NCI-H774 (cell line): ENCODE measurements around the gene ARHGEF19.
"Not testable (repeated sequence)": the region's sequence is repeated elsewhere in the genome, so short reads cannot be mapped to it uniquely, and the experiment has no call there.

ENCODE experiments used
- DNase-seq: peaks from one replicate; lab custom pipeline; 2025; lab: John Stamatoyannopoulos, UW

ARHGEF19 gene

GRCh38 chr1:16212251-16212961, at the start of gene ARHGEF19:
Gene ARHGEF19, minus strand, starts transcription at chr1:16212652. Its CDS starts 3,598 bp downstream, at chr1:16209054.
- DNase-seq, result no peak

- no peak for DNase-seq
Observed at GRCh38 chr1:16262067-16262466, 49.6 kb upstream of the ARHGEF19 start.

GRCh38 chr1:16260814-16261213, 48.4 kb upstream of the ARHGEF19 start:
- DNase-seq, result no peak

GRCh38 chr1:16258591-16259135, 46.2 kb upstream of the ARHGEF19 start:
- no peak for DNase-seq

DNA sequence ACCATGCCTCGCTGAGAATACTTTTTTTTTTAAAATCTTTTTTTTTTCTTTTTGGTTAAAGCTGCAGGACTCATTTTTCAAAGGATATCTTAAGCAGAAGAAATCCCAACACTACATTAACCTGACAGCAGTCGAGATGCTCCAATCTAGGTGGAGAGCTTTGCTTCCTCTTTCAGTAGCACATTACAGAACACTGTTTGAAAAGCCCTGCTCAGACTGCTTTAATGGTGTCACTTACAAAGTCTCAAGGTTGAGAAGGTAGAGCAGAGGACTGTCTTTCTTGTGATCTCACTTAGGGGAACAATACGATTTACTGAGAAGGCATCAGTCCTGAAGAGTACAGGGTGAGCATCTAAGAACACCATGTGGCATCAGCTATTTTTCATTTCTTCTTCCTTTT, 45.5 kb upstream of the ARHGEF19 start:
- DNase-seq, result no peak

DNA sequence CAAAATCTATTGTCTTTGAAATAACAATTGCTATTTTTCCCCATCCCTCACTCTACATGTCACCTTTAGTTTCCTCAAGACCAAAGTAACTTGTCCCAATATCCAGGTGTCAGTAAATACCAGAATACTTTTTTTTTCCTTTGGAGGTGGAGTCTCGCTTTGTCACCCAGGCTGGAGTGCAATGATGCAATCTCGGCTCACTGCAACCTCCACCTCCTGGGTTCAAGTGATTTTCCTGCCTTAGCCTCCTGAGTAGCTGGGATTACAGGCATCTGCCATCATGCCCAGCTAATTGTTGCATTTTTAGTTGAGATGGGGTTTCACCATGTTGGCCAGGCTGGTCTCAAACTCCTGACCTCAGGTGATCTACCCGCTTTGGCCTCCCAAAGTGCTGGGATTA, 45.1 kb upstream of the ARHGEF19 start:
- not testable (repeated sequence) for DNase-seq

GRCh38 chr1:16256478-16256877, 44.0 kb upstream of the ARHGEF19 start:
- no peak for DNase-seq

DNA sequence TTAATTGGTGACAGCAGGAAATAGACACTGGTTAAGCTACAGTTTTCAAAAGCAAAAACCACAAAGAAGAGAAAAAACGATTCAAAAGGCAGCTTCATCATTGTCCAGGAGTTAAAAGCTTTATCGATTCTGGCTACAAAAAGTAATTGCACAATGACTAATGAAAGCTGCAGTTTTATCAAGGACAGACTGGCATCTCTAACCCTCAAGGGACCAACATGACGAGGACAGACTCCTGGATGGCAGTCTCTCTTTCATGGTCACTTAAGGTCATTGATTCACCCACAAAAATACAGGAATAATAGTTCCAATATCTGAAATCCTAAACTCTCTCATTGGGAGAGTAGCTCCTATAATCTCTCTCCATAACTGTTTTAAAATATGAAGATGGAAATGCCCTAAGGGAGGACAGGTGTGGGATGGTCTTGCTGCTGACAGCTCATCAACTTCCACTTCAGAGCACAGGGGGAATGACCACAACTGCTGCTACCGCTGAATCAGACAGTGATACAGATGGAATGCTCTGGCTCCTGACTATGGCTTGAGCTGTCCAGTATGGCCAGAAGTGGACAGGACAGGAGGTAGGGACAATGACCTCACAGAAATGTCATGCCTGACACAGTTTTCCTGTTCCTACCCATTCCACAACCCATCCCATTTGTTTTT, 41.9 kb upstream of the ARHGEF19 start:
- DNase-seq, result no peak

GRCh38 chr1:16253332-16253922, 41.0 kb upstream of the ARHGEF19 start:
- no peak for DNase-seq

DNA sequence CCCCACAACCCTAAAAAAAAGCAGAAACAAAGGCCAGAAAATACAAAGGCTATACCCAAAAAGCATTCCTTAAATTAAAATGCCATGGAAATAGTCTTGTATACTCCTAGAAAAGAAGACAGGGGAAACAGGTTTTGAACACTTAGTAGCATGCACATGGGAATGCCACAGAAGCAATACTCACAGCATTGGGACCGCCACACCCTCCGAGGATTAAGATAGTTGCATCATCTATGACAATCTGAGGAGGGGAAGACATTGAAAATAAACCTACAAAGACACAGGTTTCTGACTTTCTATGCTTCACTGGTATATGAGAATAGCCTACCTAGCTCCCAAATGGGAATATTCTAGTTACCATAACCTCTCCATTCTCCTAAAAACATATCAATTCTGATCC, 40.5 kb upstream of the ARHGEF19 start:
- no peak for DNase-seq

DNA sequence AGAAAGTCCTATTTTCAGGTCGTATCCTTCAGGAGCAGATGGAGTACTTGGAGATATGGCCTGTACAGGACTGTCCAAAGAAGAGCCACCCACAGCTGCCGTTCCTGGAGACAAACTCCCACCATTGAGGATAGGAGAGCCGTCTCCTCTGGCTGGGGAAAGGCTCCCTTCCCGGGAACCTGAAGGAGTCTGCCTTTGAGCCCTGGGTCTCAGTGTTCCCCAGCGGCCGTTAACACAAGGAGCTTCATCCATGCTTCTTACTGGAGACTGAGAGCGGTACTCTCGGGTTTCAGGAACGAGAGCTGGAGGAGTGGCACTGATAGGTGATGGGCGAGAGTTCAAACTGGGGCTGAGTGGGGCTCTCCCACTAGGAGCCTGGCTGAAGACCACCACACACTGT, 38.9 kb upstream of the ARHGEF19 start:
- no peak for DNase-seq

DNA sequence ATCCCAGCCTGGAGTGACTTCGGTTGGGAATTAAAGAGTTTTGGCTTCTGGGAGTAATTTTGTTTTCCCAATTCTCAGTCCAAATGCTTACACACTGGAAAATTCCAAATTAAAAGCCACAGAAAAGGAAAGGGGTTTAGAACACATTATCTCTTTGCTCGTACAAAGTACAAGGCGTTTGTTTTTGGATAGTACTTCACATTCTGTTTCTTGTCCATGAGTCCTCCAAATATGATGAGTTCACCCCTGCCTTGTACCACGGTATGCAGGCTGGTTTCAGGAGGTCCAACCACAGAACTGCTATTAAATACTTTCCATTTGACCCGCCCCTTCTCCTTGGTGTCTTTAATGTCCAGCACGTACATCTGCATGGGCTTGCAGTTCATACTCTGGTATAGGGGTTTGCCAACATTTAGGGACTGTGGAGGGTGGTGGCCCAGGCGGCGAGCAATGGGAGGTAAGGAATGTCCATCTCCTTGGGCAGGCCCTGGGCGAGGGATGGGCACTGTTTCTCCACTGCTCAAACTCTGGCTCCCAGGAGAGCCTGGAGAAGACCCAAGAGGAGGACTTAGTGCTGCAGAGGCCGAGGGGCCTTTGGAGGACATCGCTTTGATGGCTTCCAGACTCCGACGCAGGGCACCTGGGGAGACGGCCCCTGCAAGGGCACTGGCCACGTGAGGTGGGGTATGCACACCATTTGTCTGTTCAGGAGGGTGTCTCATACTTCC, 38.2 kb upstream of the ARHGEF19 start:
- DNase-seq, result no peak

GRCh38 chr1:16249596-16250241, 37.3 kb upstream of the ARHGEF19 start:
- no peak for DNase-seq

DNA sequence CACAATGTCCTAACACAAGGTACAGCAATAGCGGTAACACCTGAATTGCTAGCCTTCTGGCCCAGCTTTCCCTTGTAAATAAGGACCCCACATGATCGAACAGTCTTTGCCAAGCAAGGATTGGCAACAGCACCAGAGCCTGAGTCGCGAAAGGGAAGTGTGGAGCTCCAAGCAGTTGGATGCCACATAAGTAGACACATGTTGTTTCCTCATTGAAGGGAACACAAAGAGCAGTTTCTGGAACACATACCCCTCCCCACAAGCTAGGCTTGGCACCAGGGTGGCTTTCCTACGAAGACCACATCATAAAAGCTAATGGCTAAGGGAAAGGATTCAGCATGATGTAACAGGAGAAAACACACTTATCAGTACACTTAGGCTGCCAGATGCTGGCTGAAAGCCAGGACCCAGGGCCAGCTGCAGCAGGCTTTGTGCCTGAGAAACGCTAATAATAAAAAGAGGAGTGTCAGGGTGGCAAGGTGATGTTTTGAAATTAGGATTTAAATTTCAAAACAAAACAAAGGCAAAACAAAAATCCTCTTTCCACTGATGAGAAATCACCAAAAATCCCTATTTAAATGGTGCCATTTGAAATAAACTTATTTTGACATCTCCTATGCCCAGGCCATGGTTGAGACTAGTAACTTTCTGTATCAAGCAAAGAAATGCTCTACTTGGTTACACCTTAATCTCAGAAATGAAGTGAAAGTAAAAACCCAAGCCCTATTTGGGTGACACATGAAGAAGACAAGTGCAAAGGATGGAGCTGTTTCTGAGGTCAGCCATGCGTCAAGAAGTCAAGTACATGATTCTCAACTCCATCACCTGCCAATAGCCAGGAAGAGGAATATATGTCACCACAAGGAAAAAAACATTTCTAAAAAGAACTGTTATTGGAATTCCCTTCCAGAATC, 36.4 kb upstream of the ARHGEF19 start:
- peak; percentile 65 for DNase-seq

DNA sequence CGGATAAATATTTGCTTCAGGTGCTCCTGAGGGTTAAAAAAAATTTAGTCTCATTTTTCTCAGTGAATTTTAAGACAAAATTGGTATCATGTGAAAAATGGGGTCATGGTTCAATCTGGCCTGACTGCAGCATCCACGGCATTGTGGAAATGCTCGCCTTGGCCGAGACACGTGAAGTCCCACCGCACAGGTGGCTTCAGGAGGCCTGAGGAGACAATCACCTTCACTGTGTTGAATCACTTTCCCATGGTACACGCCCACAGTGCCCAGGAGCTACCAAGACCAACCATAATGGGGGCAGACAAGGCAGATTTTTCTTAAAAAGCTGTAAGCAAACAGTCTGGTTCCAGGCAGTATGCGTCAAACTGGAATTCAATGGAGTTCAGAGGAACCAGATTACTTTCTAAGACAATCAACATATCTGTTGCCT, 35.6 kb upstream of the ARHGEF19 start:
- DNase-seq, result no peak

- DNase-seq, result no peak
Observed at GRCh38 chr1:16247441-16247840, 35.0 kb upstream of the ARHGEF19 start.

- DNase-seq, result no peak
Observed at GRCh38 chr1:16246961-16247360, 34.5 kb upstream of the ARHGEF19 start.

DNA sequence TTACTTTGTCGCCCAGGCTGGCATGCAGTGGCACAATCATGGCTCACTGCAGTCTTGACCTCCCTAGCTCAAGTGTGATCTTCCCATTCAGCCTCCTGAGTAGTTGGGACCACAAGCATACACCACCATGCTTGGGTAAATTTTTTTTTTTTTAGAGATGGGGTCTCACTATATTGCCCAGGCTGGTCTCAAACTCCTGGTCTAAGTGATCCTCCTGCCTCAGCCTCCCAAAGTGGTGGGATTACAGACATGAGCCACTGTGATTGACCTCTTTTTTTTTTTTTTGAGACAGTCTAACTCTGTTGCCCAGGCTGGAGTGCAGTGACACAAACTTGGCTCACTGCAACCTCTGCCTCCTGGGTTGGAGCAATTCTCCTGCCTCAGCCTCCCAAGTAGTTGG, 33.8 kb upstream of the ARHGEF19 start:
- not testable (repeated sequence) for DNase-seq

DNA sequence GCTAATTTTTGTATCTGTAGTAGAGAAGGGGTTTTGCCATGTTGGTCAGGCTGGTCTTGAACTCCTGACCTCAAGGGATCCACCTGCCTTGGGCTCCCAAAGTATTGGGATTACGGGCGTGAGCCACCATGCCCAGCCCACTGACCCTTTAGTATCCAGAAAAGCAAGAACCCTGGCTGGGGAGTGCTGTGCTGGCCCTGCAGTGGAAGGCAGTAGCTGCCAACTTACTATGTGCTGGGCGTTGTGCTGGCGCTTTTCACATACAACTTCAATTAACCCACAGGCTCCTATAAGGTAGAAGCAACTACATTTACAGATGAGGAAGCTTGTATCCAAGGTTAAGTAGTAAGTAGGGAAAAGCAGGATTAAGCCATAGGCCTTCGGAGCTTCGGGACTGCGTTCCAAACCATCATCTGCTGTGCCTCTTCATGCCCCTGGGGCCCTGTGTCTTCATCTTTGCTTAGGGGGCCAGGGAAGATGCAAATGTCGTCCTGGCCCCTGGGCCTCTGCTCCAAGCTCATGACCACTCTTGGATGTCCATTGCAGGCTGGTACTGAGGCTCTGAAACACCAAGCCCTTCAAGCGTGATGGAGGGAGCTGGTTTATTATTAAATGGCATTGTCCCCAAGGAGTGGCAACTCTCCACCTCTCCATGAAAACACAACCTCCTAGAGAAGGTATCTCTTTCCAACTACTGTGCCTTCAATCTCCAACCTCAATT, 33.2 kb upstream of the ARHGEF19 start:
- no peak for DNase-seq

GRCh38 chr1:16244650-16245285, 32.3 kb upstream of the ARHGEF19 start:
- DNase-seq, result no peak
